Type B pancreatic cell (in vitro differentiated cells): Measurements from ENCODE around the gene APEX2. TPM values are rescaled to one million over a fixed set of nuclear protein-coding genes. Genes with fewer than 3 reads are reported as not detected.

ENCODE experiments used
- DNase-seq: peaks from one replicate; pipeline ENCODE4 v3.0.0; 2021; ENCODE audit warnings: mixed read lengths; ENCODE audit not compliant: unreplicated experiment; ENCODE audit errors: extremely low spot score
- H3K27ac Mint-ChIP-seq: 2 replicates; pipeline ENCODE4 v1.8.0; 2021; ENCODE audit warnings: mild to moderate bottlenecking, mixed read lengths
- H3K27me3 Mint-ChIP-seq: 2 replicates; pipeline ENCODE4 v1.8.0; 2021; ENCODE audit warnings: mixed read lengths
- H3K36me3 Mint-ChIP-seq: 2 replicates; pipeline ENCODE4 v1.8.0; 2021; ENCODE audit warnings: mixed read lengths
- H3K4me1 Mint-ChIP-seq: one replicate; pipeline ENCODE4 v1.8.0; 2021; ENCODE audit warnings: mixed read lengths; ENCODE audit not compliant: unreplicated experiment
- H3K4me3 Mint-ChIP-seq: 2 replicates; pipeline ENCODE4 v1.8.0; 2021; ENCODE audit warnings: mild to moderate bottlenecking, mixed read lengths
- H3K9me3 Mint-ChIP-seq: 2 replicates; pipeline ENCODE4 v1.8.0; 2021; ENCODE audit warnings: mixed read lengths
- CTCF ChIP-seq: fragments of 200-600 bp; sonication (generic); conservative IDR thresholded peaks from 2 replicates; pipeline ENCODE4 v1.5.0; 2021; ENCODE audit warnings: antibody characterized with exemption, mild to moderate bottlenecking
- total RNA-seq: library from RNA; stranded (reverse); gene quantifications from 2 replicates; pipeline ENCODE4 v1.2.1, GENCODE V29; 2021; ENCODE audit warnings: low replicate concordance

The APEX2 gene
- total RNA-seq, 1 donor from 2014 or later, result 17.1 TPM

- no peak for DNase-seq
- no peaks in the 10 kb centered on the region for H3K9me3 Mint-ChIP-seq
Measured at GRCh38 chrX:55014897-55015299, 14.7 kb downstream of the APEX2 start.

GRCh38 chrX:55026143-55026542 lies 26.0 kb downstream of the APEX2 start:
- Mint-ChIP-seq H3K27ac (no peak overlapping the region), H3K27me3 (no peaks in the 10 kb centered on the region), H3K4me3 (no peak overlapping the region), H3K9me3 (no peaks in the 10 kb centered on the region), H3K4me1 (no peaks in the 10 kb centered on the region), H3K36me3 (no peaks in the 10 kb centered on the region)
- DNase-seq, result no peak
- no peak for TF ChIP-seq CTCF

More at GRCh38 chrX:55014897-55015299, 14.7 kb downstream of the APEX2 start:
- H3K36me3 Mint-ChIP-seq, result no peaks in the 10 kb centered on the region
- no peak overlapping the region for H3K27ac Mint-ChIP-seq
- no peaks in the 10 kb centered on the region for H3K27me3 Mint-ChIP-seq
- H3K4me3 Mint-ChIP-seq, result no peak overlapping the region
- no peaks in the 10 kb centered on the region for H3K4me1 Mint-ChIP-seq
- no peak for TF ChIP-seq CTCF

GRCh38 chrX:55026840-55027239 lies 26.7 kb downstream of the APEX2 start:
- no peak for TF ChIP-seq CTCF
- Mint-ChIP-seq H3K27ac (no peak overlapping the region), H3K4me1 (no peaks in the 10 kb centered on the region), H3K27me3 (no peaks in the 10 kb centered on the region), H3K36me3 (no peaks in the 10 kb centered on the region), H3K9me3 (no peaks in the 10 kb centered on the region), H3K4me3 (no peak overlapping the region)
- no peak for DNase-seq

- Mint-ChIP-seq H3K9me3 (no peaks in the 10 kb centered on the region), H3K27ac (no peak overlapping the region), H3K4me3 (no peak overlapping the region), H3K36me3 (no peaks in the 10 kb centered on the region), H3K4me1 (no peaks in the 10 kb centered on the region), H3K27me3 (no peaks in the 10 kb centered on the region)
- no peak for DNase-seq
- no peak for TF ChIP-seq CTCF
Measured at GRCh38 chrX:55028040-55028439, 27.9 kb downstream of the APEX2 start.

- H3K4me3 Mint-ChIP-seq, result no peak overlapping the region
- H3K27me3 Mint-ChIP-seq, result no peaks in the 10 kb centered on the region
- DNase-seq, result no peak
- no peak for TF ChIP-seq CTCF
- no peak overlapping the region for H3K27ac Mint-ChIP-seq
- H3K4me1 Mint-ChIP-seq, result no peaks in the 10 kb centered on the region
- no peaks in the 10 kb centered on the region for H3K36me3 Mint-ChIP-seq
- no peaks in the 10 kb centered on the region for H3K9me3 Mint-ChIP-seq
Measured at GRCh38 chrX:55028611-55029010, 28.4 kb downstream of the APEX2 start.

- Mint-ChIP-seq H3K27ac (no peak overlapping the region), H3K9me3 (no peaks in the 10 kb centered on the region), H3K27me3 (no peaks in the 10 kb centered on the region), H3K4me1 (no peaks in the 10 kb centered on the region), H3K36me3 (no peaks in the 10 kb centered on the region), H3K4me3 (no peak overlapping the region)
- TF ChIP-seq CTCF, result no peak
- DNase-seq, result no peak
Measured at GRCh38 chrX:55029291-55029690, 29.1 kb downstream of the APEX2 start.
